Measurements from ENCODE around the gene ENOX1. TPM values are rescaled to one million over a fixed set of nuclear protein-coding genes. Genes with fewer than 3 reads are reported as not detected.

ENOX1 gene
- total and polyA plus RNA-seq, 2 of the 8 experiments (the other 6 are each of a cell fraction or from before 2014, with no cell fraction given) = 0.23 to 0.37 TPM

DNA sequence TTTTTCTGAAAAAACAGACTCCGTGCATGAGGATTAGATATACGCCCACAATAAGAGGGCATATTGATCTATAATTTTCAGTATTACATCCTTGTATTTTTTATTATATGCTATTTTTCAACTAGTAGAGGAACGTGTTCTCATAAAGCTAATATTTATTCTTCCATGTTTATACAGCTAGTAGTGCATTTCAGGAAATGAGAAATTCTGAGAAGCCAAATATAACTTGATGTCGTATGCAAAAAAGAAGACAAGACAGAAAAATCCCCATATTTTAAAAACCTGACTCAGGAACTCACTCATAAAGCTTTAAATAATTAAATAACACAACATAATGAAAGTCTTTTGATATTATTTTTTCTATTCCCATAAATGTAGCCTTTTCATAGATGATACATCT lies 308.6 kb downstream of the ENOX1 start:
- POLR2A ChIA-PET (ENCODE audit: partially characterized antibody) = no interaction called here
- TF ChIP-seq BCL11A (IDR thresholded peaks at IDR 0.05; ENCODE audit: low read depth in 2 of 2, low read length in 2 of 2) = no peak
- no peak for TF ChIP-seq KDM5A (IDR thresholded peaks at IDR 0.05; ENCODE audit: low read length)
- no peak for TF ChIP-seq KDM4A (IDR thresholded peaks at IDR 0.05; ENCODE audit: low read depth, low read length, severe bottlenecking)
- no peak for TF ChIP-seq CTBP2 (IDR thresholded peaks at IDR 0.05; ENCODE audit: borderline replicate concordance, insufficient read depth, insufficient read length, low read length)
- TF ChIP-seq POLR2AphosphoS5 (IDR thresholded peaks at IDR 0.05; ENCODE audit: low read depth, low read length) = no peak
- TF ChIP-seq EGR1 (IDR thresholded peaks at IDR 0.05; ENCODE audit: borderline replicate concordance, low read depth, low read length) = no peak
- TF ChIP-seq, protein P1, sequence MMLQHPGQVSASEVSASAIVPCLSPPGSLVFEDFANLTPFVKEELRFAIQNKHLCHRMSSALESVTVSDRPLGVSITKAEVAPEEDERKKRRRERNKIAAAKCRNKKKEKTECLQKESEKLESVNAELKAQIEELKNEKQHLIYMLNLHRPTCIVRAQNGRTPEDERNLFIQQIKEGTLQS (IDR thresholded peaks at IDR 0.05; ENCODE audit: insufficient read depth, low read depth, low read length) = no peak
- no peak for TF ChIP-seq YY1 (IDR thresholded peaks at IDR 0.05; ENCODE audit: low read depth, low read length)
- TF ChIP-seq EZH2 (IDR thresholded peaks at IDR 0.05; ENCODE audit: low read depth, low read length, severe bottlenecking) = no peak
- TF ChIP-seq SAP30 (IDR thresholded peaks at IDR 0.05; ENCODE audit: insufficient read depth, insufficient replicate concordance, low read length) = no peak
- TF ChIP-seq FOSL1 (IDR thresholded peaks at IDR 0.05; ENCODE audit: insufficient read depth, low read depth, low read length) = no peak
- no peak for TF ChIP-seq TBP (IDR thresholded peaks at IDR 0.05; ENCODE audit: low read depth, low read length)
- no peak for TF ChIP-seq CBX5 (IDR thresholded peaks at IDR 0.05; ENCODE audit: low read depth, low read length)
- no peak for TF ChIP-seq JUN (IDR thresholded peaks at IDR 0.05; ENCODE audit: low read depth, low read length)
- TF ChIP-seq TEAD4 (IDR thresholded peaks at IDR 0.05; ENCODE audit: low read depth, low read length) = no peak

More for the DNA sequence above, 308.6 kb downstream of the ENOX1 start:
- H4K8ac ChIP-seq (ENCODE audit: extremely low read depth, insufficient read depth, low read length) = no peak overlapping the region
- H3K4me3 ChIP-seq (ENCODE audit: extremely low read depth in 1 of 4, insufficient read depth in 2 of 4, low read depth in 3 of 4, low read length in 4 of 4) = no peak overlapping the region
- no peaks in the 10 kb centered on the region for H3K36me3 ChIP-seq (ENCODE audit: control insufficient read depth in 2 of 4, insufficient read depth in 4 of 4, low read length in 3 of 4)
- no peak overlapping the region for H2AK5ac ChIP-seq (ENCODE audit: low read depth, low read length)
- no peak overlapping the region for H3K18ac ChIP-seq (ENCODE audit: extremely low read depth, low read length)
- no peaks in the 10 kb centered on the region for H3K4me1 ChIP-seq (replicated peaks in 1 of 4; ENCODE audit: control insufficient read depth in 3 of 4, insufficient read depth in 4 of 4, low read length in 3 of 4)
- no peak overlapping the region for H4K5ac ChIP-seq (ENCODE audit: insufficient read length, low read depth, low read length)
- no peak overlapping the region for H4K91ac ChIP-seq (replicated peaks; ENCODE audit: insufficient read length, low read length)
- no peak overlapping the region for H3K56ac ChIP-seq (replicated peaks; ENCODE audit: insufficient read length, low read depth, low read length)
- no peaks in the 10 kb centered on the region for H3K23me2 ChIP-seq (ENCODE audit: low read depth, low read length)
- WGBS, 2 experiments (ENCODE audit: extremely low coverage in 1 of 2, insufficient coverage in 1 of 2, insufficient read length in 1 of 2, insufficient replicate concordance in 2 of 2, low coverage in 1 of 2, low lambda C conversion rate in 2 of 2, missing lambda C conversion rate in 1 of 2) = 75% methylated on average over 4 of the region's 4 CpGs; no CpG with 5 or more reads in 1 of the 2 experiments
- CTCF ChIA-PET (ENCODE audit: partially characterized antibody) = interaction anchor here (1.8 kb wide), 1 partner anchor 35 kb away, joined by 3 read pairs; no protein-coding TSS in a partner anchor
- no peaks in the 10 kb centered on the region for H3K27me3 ChIP-seq (replicated peaks in 1 of 4; ENCODE audit: control insufficient read depth in 3 of 4, extremely low read depth in 1 of 4, insufficient read depth in 3 of 4, low read length in 3 of 4)
- no peak overlapping the region for H2BK15ac ChIP-seq (ENCODE audit: low read length)
- H3K14ac ChIP-seq (ENCODE audit: insufficient read length) = no peak overlapping the region
- H2BK120ac ChIP-seq (replicated peaks; ENCODE audit: low read depth, low read length) = no peak overlapping the region
- H3K23ac ChIP-seq (ENCODE audit: insufficient read length) = no peak overlapping the region
- H4K20me1 ChIP-seq (replicated peaks in 1 of 2; ENCODE audit: control insufficient read depth in 1 of 2, insufficient read depth in 2 of 2, low read length in 2 of 2) = no peaks in the 10 kb centered on the region
- H3K4me2 ChIP-seq (ENCODE audit: insufficient read depth in 1 of 2, low read depth in 2 of 2, low read length in 2 of 2) = no peak overlapping the region
- no peak overlapping the region for H2BK5ac ChIP-seq (ENCODE audit: low read depth, low read length)
- H3K79me1 ChIP-seq (ENCODE audit: low read depth, low read length) = no peaks in the 10 kb centered on the region
- H2BK20ac ChIP-seq (ENCODE audit: low read length) = no peak overlapping the region
- no peak overlapping the region for H3K27ac ChIP-seq (ENCODE audit: low read depth, low read length)
- DNase-seq (ENCODE audit: low read depth in 1 of 2, low spot score in 2 of 2) (no peak), FAIRE-seq (no peak)
- no peaks in the 10 kb centered on the region for H3K9me3 ChIP-seq (ENCODE audit: insufficient read depth in 2 of 2, low read depth in 1 of 2, low read length in 1 of 2)
- H2AFZ ChIP-seq (ENCODE audit: low read length) = no peak overlapping the region
- H3K4ac ChIP-seq (replicated peaks; ENCODE audit: insufficient read length, low read depth, low read length) = no peak overlapping the region
- H3K79me2 ChIP-seq (ENCODE audit: control insufficient read depth in 1 of 2, insufficient read depth in 2 of 2, low read length in 2 of 2) = no peaks in the 10 kb centered on the region
- H3K9ac ChIP-seq (replicated peaks in 1 of 4; ENCODE audit: extremely low read depth in 1 of 4, low read depth in 3 of 4, low read length in 3 of 4) = no peak overlapping the region
- H2BK12ac ChIP-seq (ENCODE audit: low read depth, low read length) = no peak overlapping the region

Data from H1 (cell line).